Measurements from ENCODE around the gene SLC16A1. TPM values are rescaled to one million over a fixed set of nuclear protein-coding genes. Genes with fewer than 3 reads are reported as not detected.

SLC16A1 gene, protein sequence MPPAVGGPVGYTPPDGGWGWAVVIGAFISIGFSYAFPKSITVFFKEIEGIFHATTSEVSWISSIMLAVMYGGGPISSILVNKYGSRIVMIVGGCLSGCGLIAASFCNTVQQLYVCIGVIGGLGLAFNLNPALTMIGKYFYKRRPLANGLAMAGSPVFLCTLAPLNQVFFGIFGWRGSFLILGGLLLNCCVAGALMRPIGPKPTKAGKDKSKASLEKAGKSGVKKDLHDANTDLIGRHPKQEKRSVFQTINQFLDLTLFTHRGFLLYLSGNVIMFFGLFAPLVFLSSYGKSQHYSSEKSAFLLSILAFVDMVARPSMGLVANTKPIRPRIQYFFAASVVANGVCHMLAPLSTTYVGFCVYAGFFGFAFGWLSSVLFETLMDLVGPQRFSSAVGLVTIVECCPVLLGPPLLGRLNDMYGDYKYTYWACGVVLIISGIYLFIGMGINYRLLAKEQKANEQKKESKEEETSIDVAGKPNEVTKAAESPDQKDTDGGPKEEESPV
- total RNA-seq (ENCODE audit: low replicate concordance): 52.2 and 79.3 TPM in 2 replicates
- long read RNA-seq, full-length matches to known transcripts: 146 of 182 reads
- long read RNA-seq, partial matches to known transcripts: 16 of 182 reads
- long read RNA-seq, other reads (novel, unspliced or antisense): 20 of 182 reads

DNA sequence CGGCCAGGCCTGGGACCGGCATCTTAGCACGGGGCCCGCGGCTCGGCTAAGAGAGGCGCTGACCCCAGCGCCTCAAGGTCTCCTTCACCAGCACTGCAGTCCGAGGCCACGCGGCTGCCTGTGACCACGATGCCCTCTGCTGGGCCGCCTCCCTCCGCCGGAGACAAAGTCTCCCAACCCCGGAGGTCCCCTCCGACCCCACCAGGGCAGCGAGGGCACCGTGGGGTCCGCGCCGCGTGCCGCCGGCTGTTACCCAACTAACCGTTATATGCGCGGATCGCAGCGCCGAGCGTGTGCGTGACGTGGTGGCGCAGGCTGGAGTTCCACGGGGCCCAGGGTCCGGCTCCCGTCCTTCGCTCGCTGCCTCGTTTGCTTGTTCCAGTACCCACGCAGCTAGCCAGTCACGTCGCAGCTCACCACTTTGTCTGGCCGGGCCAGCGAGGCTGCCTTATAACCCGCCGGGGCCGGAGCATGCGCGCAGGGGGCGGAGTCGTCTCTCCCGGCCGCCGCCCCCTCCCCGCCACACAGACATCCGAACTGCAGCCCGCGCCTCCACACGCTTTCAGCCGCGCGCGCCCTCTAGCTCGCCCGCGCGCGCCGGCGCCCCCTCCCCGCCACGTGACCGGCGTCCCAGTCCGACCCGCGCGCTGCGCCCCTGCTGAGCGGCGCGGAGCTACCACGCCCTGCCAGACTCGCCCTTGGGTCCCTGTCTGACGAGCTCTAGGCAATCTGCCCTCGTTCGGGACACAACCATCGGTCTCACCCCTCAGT lies at the start of gene SLC16A1:
Gene SLC16A1, minus strand, starts transcription at position 424 of the 771 bp plus-strand sequence. CDS start 26,888 bp downstream, outside the sequence.
- Mint-ChIP-seq H3K27me3 (no peaks in the 10 kb centered on the region), H3K27ac (peak within 1 kb of the TSS; percentile 57), H3K4me1 (ENCODE audit: unreplicated experiment) (peaks cover 34% of the 10 kb centered on the region), H3K4me3 (peak within 1 kb of the TSS; percentile 99), H3K9me3 (no peaks in the 10 kb centered on the region), H3K36me3 (peaks cover 19% of the 10 kb centered on the region)
- TF ChIP-seq, protein P1, sequence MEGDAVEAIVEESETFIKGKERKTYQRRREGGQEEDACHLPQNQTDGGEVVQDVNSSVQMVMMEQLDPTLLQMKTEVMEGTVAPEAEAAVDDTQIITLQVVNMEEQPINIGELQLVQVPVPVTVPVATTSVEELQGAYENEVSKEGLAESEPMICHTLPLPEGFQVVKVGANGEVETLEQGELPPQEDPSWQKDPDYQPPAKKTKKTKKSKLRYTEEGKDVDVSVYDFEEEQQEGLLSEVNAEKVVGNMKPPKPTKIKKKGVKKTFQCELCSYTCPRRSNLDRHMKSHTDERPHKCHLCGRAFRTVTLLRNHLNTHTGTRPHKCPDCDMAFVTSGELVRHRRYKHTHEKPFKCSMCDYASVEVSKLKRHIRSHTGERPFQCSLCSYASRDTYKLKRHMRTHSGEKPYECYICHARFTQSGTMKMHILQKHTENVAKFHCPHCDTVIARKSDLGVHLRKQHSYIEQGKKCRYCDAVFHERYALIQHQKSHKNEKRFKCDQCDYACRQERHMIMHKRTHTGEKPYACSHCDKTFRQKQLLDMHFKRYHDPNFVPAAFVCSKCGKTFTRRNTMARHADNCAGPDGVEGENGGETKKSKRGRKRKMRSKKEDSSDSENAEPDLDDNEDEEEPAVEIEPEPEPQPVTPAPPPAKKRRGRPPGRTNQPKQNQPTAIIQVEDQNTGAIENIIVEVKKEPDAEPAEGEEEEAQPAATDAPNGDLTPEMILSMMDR (conservative IDR thresholded peaks at IDR 0.05): peak; percentile 35
- peak; percentile 94 for DNase-seq (ENCODE audit: extremely low spot score, unreplicated experiment)

DNA sequence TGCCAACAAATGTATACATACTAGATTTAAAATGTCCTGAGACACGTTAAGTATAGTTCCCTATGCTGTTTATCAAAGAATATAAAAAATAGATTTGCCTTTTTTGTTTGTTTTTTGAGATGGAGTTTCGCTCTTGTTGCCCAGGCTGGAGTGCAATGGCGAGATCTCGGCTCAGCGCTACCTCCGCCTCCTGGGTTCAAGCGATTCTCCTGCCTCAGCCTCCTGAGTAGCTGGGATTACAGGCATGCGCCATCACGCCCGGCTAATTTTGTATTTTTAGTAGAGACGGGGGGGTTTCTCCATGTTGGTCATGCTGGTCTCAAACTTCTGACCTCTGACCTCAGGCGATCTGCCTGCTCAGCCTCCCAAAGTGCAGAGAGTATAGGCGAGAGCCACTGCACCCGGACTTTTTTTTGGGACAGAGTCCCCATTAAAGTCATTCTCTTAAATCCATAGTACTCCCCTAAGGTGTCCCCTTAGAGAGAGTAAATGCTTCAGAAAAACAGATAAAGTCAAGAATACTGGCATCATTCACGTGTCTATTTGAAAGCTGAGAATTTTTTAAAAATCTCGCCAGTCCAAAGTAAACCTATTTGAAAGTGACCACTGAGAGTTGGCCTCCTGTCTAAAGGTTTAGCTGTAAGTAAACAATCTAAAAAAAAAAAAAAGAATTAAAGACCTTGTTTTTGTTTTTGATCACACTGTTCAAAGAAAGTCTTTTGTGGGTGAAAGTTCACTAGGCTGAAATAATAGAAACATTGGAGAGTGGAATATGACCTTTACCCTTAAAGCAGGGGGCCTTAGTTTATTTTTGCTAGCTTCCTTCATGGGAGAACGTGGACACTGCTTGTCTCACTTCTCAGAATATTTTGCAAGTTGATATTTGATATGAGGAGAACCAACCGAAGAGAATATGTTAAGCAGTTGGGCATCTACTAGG lies 48.0 kb upstream of the SLC16A1 start:
- no peaks in the 10 kb centered on the region for H3K9me3 Mint-ChIP-seq
- peaks cover 7% of the 10 kb centered on the region for H3K36me3 Mint-ChIP-seq
- no peak overlapping the region for H3K27ac Mint-ChIP-seq

DNA sequence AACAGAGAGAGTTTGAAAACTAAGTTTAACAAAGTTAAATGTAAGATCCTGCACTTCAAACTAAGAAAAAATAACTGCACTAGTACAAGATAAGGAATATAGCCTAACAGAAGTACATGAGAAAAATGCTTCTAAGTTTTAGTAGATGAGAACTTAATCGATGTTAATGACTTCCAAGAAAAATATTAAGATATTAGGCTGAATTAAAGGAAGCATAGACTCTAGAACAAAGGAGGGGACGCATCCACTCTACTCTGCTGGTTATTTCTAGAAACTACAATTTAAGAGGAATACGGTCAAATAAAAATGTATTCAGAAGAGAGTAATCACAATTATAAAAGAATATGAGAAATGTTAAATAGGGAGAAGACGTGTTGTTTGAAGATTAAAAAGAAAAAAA lies 46.3 kb upstream of the SLC16A1 start:
- peaks cover 4% of the 10 kb centered on the region for H3K4me1 Mint-ChIP-seq (ENCODE audit: unreplicated experiment)
- no peak overlapping the region for H3K27ac Mint-ChIP-seq
- H3K36me3 Mint-ChIP-seq: peaks cover 10% of the 10 kb centered on the region
- TF ChIP-seq, protein P1 (conservative IDR thresholded peaks at IDR 0.05): no peak
- H3K9me3 Mint-ChIP-seq: no peaks in the 10 kb centered on the region
- no peak for DNase-seq (ENCODE audit: extremely low spot score, unreplicated experiment)
- no peaks in the 10 kb centered on the region for H3K27me3 Mint-ChIP-seq
- no peak overlapping the region for H3K4me3 Mint-ChIP-seq

More for the DNA sequence above, 48.0 kb upstream of the SLC16A1 start:
- Mint-ChIP-seq H3K27me3 (no peaks in the 10 kb centered on the region), H3K4me1 (ENCODE audit: unreplicated experiment) (peaks cover 4% of the 10 kb centered on the region), H3K4me3 (no peak overlapping the region)
- TF ChIP-seq, protein P1 (conservative IDR thresholded peaks at IDR 0.05): no peak
- DNase-seq (ENCODE audit: extremely low spot score, unreplicated experiment): no peak

DNA sequence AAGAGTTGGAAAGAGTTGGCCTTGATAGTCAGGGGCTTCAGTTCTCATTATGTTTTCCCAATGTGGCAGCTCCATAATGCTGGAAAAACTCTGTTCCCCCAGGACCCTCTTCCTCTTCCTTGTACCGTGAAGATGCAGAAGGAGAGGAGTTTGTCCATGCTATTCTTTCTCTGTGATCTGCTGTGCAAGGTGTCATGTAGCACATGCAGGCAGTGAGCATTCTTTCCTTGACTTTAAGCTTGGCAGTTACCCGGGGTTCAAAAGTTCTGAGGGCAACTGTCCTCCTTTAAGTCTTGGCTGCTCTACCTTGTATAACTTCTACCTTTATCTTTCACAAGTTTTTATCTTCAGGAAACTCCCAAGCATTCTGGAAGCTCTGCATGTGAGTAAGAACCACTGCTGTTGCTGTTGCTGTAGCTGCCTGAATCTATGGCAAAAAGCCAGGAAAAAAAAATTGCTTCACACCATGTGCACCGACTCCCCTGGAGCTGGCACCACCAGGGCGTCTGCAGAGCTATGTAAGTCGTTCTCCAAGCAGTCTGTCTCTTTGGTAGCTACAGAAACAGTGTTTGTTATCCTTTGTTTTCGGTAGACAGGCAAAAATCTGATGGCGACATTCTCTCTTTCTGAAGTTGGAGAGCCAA lies 42.7 kb upstream of the SLC16A1 start:
- Mint-ChIP-seq H3K27me3 (no peaks in the 10 kb centered on the region), H3K27ac (no peak overlapping the region)
- no peak for DNase-seq (ENCODE audit: extremely low spot score, unreplicated experiment)

More for the DNA sequence above, 42.7 kb upstream of the SLC16A1 start:
- Mint-ChIP-seq H3K9me3 (no peaks in the 10 kb centered on the region), H3K4me1 (ENCODE audit: unreplicated experiment) (no peaks in the 10 kb centered on the region), H3K4me3 (no peak overlapping the region), H3K36me3 (peaks cover 10% of the 10 kb centered on the region)
- TF ChIP-seq, protein P1 (conservative IDR thresholded peaks at IDR 0.05): no peak
